ENCODE results near the gene LIPG.

LIPG gene

DNA sequence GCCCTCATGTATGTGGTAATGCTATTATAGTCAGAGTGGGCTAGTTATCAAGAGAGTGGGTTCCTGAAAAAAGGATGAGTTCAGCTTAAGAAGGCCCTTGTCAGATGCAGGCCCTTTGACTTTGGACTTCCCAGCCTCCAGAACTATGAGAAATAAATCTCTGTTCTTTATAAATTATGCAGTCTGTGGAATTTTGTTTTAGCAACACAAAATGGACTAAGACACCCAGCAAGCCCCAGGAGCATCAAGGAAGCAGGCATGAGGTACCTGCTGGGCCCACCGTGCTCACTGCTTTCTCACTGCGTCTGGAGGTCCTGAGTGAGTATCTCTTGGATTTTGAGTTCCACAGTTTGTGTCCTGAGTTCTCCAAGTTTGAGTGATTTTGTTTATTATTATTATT is 35.9 kb upstream of the LIPG start:
- H3K4me2 ChIP-seq (ENCODE audit: insufficient read depth, low read length, poor library complexity, severe bottlenecking): no peak overlapping the region
- no peak overlapping the region for H4K8ac ChIP-seq (ENCODE audit: low read depth, low read length)
- H3K4ac ChIP-seq (ENCODE audit: low read length): no peak overlapping the region
- H3K23ac ChIP-seq (ENCODE audit: low read depth, low read length, poor library complexity): no peak overlapping the region
- no peak overlapping the region for H2BK5ac ChIP-seq (ENCODE audit: low read length)
- no CpG with 5 or more reads among the region's 2 CpGs for WGBS, 2 donors (ENCODE audit: extremely low coverage in 2 of 2, insufficient read length in 2 of 2, insufficient replicate concordance in 1 of 2)
- H2BK12ac ChIP-seq (ENCODE audit: low read length): no peak overlapping the region
- H3K4me3 ChIP-seq (ENCODE audit: low read length in 2 of 2): no peak overlapping the region
- no peak overlapping the region for H3K27ac ChIP-seq (replicated peaks; ENCODE audit: low read length)
- H2BK120ac ChIP-seq (ENCODE audit: low read depth, low read length): no peak overlapping the region
- no peak overlapping the region for H4K91ac ChIP-seq (ENCODE audit: low read depth, low read length, poor library complexity)
- H3K27me3 ChIP-seq (ENCODE audit: control insufficient read depth in 3 of 3, insufficient read depth in 3 of 3, low read depth in 1 of 3, low read length in 3 of 3): no peaks in the 10 kb centered on the region
- H2BK15ac ChIP-seq (ENCODE audit: low read length): no peak overlapping the region
- no peak overlapping the region for H3K18ac ChIP-seq (ENCODE audit: low read length)
- no peak overlapping the region for H3K9ac ChIP-seq (ENCODE audit: low read depth, low read length, poor library complexity)
- peaks cover 0 to 1% of the 10 kb centered on the region in 2 donors for H3K36me3 ChIP-seq (replicated peaks in 1 of 2; ENCODE audit: control insufficient read depth in 2 of 2, insufficient read depth in 2 of 2, low read length in 2 of 2)
- H2AFZ ChIP-seq (ENCODE audit: low read length): no peak overlapping the region
- no peaks in the 10 kb centered on the region for H3K79me1 ChIP-seq (ENCODE audit: low read depth, low read length)
- no peak overlapping the region for H2AK5ac ChIP-seq (ENCODE audit: low read depth, low read length)
- H3K14ac ChIP-seq (ENCODE audit: low read length): no peak overlapping the region
- no peak for DNase-seq (ENCODE audit: low spot score)
- H3K9me3 ChIP-seq (replicated peaks in 1 of 2; ENCODE audit: control insufficient read depth in 2 of 2, insufficient read depth in 1 of 2, low read depth in 1 of 2, low read length in 2 of 2): no peaks in the 10 kb centered on the region
- H3K4me1 ChIP-seq (ENCODE audit: control insufficient read depth in 2 of 2, insufficient read depth in 1 of 2, low read depth in 1 of 2, low read length in 2 of 2): peaks cover 13 to 22% of the 10 kb centered on the region in 2 donors

DNA sequence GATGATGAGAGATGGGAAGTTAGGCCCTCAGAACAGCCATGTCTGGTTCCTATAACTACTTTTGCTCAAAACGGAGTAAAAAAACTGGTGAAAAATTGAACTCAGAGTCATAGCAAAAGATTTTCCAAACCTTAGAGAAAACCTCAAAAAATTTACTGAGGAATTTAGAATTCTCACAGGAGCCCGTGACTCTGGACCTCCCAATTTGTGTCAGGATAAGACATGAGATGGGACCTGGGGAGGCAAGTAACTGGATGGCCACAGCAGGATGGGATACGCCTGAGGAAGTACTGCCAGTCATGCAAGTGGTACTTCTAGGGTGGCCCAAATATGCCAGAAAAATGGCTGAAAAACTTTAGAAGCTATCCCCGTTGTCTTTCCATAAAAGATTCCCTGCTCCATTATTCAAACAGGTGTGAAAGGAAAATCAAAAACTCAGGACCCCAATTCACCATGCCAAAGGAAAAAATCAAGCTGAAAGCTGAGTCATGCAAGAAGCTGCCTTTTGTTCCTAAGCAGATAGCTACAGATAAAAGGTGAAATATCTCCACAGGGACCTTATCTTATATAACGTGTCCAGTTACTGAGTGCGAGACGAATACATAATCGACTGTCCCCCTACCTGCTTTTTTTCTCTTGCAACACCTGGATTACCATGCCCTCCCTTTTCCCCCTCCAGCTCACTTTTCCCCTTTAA is 34.1 kb upstream of the LIPG start:
- H3K9ac ChIP-seq (ENCODE audit: low read depth, low read length, poor library complexity): no peak overlapping the region
- H3K4ac ChIP-seq (ENCODE audit: low read length): no peak overlapping the region
- no peak overlapping the region for H3K27ac ChIP-seq (replicated peaks; ENCODE audit: low read length)
- DNase-seq (ENCODE audit: low spot score): no peak
- H3K27me3 ChIP-seq (ENCODE audit: control insufficient read depth in 3 of 3, insufficient read depth in 3 of 3, low read depth in 1 of 3, low read length in 3 of 3): no peaks in the 10 kb centered on the region
- H3K36me3 ChIP-seq (replicated peaks in 1 of 2; ENCODE audit: control insufficient read depth in 2 of 2, insufficient read depth in 2 of 2, low read length in 2 of 2): peaks cover 0 to 1% of the 10 kb centered on the region in 2 donors
- H3K18ac ChIP-seq (ENCODE audit: low read length): no peak overlapping the region
- H3K4me1 ChIP-seq (ENCODE audit: control insufficient read depth in 2 of 2, insufficient read depth in 1 of 2, low read depth in 1 of 2, low read length in 2 of 2): peaks cover 7 to 20% of the 10 kb centered on the region in 2 donors
- H2AFZ ChIP-seq (ENCODE audit: low read length): no peak overlapping the region
- H2BK12ac ChIP-seq (ENCODE audit: low read length): no peak overlapping the region
- H2AK5ac ChIP-seq (ENCODE audit: low read depth, low read length): no peak overlapping the region
- no CpG with 5 or more reads among the region's 8 CpGs for WGBS, 2 donors (ENCODE audit: extremely low coverage in 2 of 2, insufficient read length in 2 of 2, insufficient replicate concordance in 1 of 2)
- no peaks in the 10 kb centered on the region for H3K9me3 ChIP-seq (replicated peaks in 1 of 2; ENCODE audit: control insufficient read depth in 2 of 2, insufficient read depth in 1 of 2, low read depth in 1 of 2, low read length in 2 of 2)
- no peak overlapping the region for H3K14ac ChIP-seq (ENCODE audit: low read length)
- no peak overlapping the region for H3K23ac ChIP-seq (ENCODE audit: low read depth, low read length, poor library complexity)
- no peak overlapping the region for H2BK5ac ChIP-seq (ENCODE audit: low read length)
- H4K91ac ChIP-seq (ENCODE audit: low read depth, low read length, poor library complexity): no peak overlapping the region
- no peak overlapping the region for H3K4me3 ChIP-seq (ENCODE audit: low read length in 2 of 2)
- H2BK15ac ChIP-seq (ENCODE audit: low read length): no peak overlapping the region
- no peak overlapping the region for H3K4me2 ChIP-seq (ENCODE audit: insufficient read depth, low read length, poor library complexity, severe bottlenecking)
- H4K8ac ChIP-seq (ENCODE audit: low read depth, low read length): no peak overlapping the region
- no peak overlapping the region for H2BK120ac ChIP-seq (ENCODE audit: low read depth, low read length)
- H3K79me1 ChIP-seq (ENCODE audit: low read depth, low read length): no peaks in the 10 kb centered on the region

GRCh38 chr18:49529596-49529995 is 32.3 kb upstream of the LIPG start:
- no peak overlapping the region for H3K4ac ChIP-seq (ENCODE audit: low read length)
- H3K18ac ChIP-seq (ENCODE audit: low read length): no peak overlapping the region
- H4K91ac ChIP-seq (ENCODE audit: low read depth, low read length, poor library complexity): no peak overlapping the region
- H3K27me3 ChIP-seq (ENCODE audit: control insufficient read depth in 3 of 3, insufficient read depth in 3 of 3, low read depth in 1 of 3, low read length in 3 of 3): no peaks in the 10 kb centered on the region
- no peak overlapping the region for H2BK12ac ChIP-seq (ENCODE audit: low read length)
- H3K4me3 ChIP-seq (ENCODE audit: low read length in 2 of 2): no peak overlapping the region
- DNase-seq (ENCODE audit: low spot score): no peak
- H2AK5ac ChIP-seq (ENCODE audit: low read depth, low read length): no peak overlapping the region
- H3K4me2 ChIP-seq (ENCODE audit: insufficient read depth, low read length, poor library complexity, severe bottlenecking): no peak overlapping the region
- H3K23ac ChIP-seq (ENCODE audit: low read depth, low read length, poor library complexity): no peak overlapping the region
- no peak overlapping the region for H2BK15ac ChIP-seq (ENCODE audit: low read length)
- no peak overlapping the region for H3K27ac ChIP-seq (replicated peaks; ENCODE audit: low read length)
- peaks cover 3 to 15% of the 10 kb centered on the region in 2 donors for H3K4me1 ChIP-seq (ENCODE audit: control insufficient read depth in 2 of 2, insufficient read depth in 1 of 2, low read depth in 1 of 2, low read length in 2 of 2)
- no peaks in the 10 kb centered on the region for H3K36me3 ChIP-seq (replicated peaks in 1 of 2; ENCODE audit: control insufficient read depth in 2 of 2, insufficient read depth in 2 of 2, low read length in 2 of 2)
- WGBS, 2 donors (ENCODE audit: extremely low coverage in 2 of 2, insufficient read length in 2 of 2, insufficient replicate concordance in 1 of 2): no CpG with 5 or more reads among the region's 3 CpGs
- peaks cover 0 to 2% of the 10 kb centered on the region in 2 donors for H3K9me3 ChIP-seq (replicated peaks in 1 of 2; ENCODE audit: control insufficient read depth in 2 of 2, insufficient read depth in 1 of 2, low read depth in 1 of 2, low read length in 2 of 2)
- no peak overlapping the region for H2BK120ac ChIP-seq (ENCODE audit: low read depth, low read length)
- H3K9ac ChIP-seq (ENCODE audit: low read depth, low read length, poor library complexity): no peak overlapping the region
- H3K14ac ChIP-seq (ENCODE audit: low read length): no peak overlapping the region
- no peak overlapping the region for H2AFZ ChIP-seq (ENCODE audit: low read length)
- no peaks in the 10 kb centered on the region for H3K79me1 ChIP-seq (ENCODE audit: low read depth, low read length)
- H2BK5ac ChIP-seq (ENCODE audit: low read length): no peak overlapping the region
- H4K8ac ChIP-seq (ENCODE audit: low read depth, low read length): no peak overlapping the region

DNA sequence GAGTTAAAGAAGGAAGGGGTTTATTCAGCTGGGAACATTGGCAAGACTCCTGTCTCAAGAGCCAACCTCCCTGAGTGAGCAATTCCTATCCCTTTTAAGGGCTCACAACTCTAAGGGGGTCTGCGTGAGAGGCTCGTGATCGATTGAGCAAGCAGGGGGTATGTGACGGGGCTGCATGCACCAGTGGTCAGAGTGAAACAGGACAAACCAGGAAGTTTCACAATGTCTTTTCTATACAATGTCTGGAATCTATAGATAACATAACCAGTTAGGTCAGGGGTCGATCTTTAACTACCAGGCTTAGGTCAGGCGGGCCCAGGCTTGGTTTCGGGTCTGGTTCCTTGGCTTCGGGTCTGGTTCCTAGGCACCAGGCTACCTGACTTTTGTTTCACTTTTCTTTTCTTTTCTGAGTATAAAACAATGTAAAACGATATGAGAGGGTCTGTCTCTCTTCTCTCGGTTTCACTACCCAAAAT is 30.1 kb upstream of the LIPG start:
- H4K8ac ChIP-seq (ENCODE audit: low read depth, low read length): no peak overlapping the region

More for the DNA sequence above, 30.1 kb upstream of the LIPG start:
- no peak for DNase-seq (ENCODE audit: low spot score)
- no peak overlapping the region for H2BK5ac ChIP-seq (ENCODE audit: low read length)
- H3K27ac ChIP-seq (replicated peaks; ENCODE audit: low read length): no peak overlapping the region
- H2BK12ac ChIP-seq (ENCODE audit: low read length): no peak overlapping the region
- no peak overlapping the region for H2AK5ac ChIP-seq (ENCODE audit: low read depth, low read length)
- no peak overlapping the region for H2AFZ ChIP-seq (ENCODE audit: low read length)
- peaks cover 1 to 9% of the 10 kb centered on the region in 2 donors for H3K9me3 ChIP-seq (replicated peaks in 1 of 2; ENCODE audit: control insufficient read depth in 2 of 2, insufficient read depth in 1 of 2, low read depth in 1 of 2, low read length in 2 of 2)
- peaks cover 2 to 14% of the 10 kb centered on the region in 2 donors for H3K4me1 ChIP-seq (ENCODE audit: control insufficient read depth in 2 of 2, insufficient read depth in 1 of 2, low read depth in 1 of 2, low read length in 2 of 2)
- H3K79me1 ChIP-seq (ENCODE audit: low read depth, low read length): no peaks in the 10 kb centered on the region
- H3K4me3 ChIP-seq (ENCODE audit: low read length in 2 of 2): no peak overlapping the region
- no peak overlapping the region for H3K4me2 ChIP-seq (ENCODE audit: insufficient read depth, low read length, poor library complexity, severe bottlenecking)
- no peaks in the 10 kb centered on the region for H3K27me3 ChIP-seq (ENCODE audit: control insufficient read depth in 3 of 3, insufficient read depth in 3 of 3, low read depth in 1 of 3, low read length in 3 of 3)
- no peak overlapping the region for H2BK120ac ChIP-seq (ENCODE audit: low read depth, low read length)
- no CpG with 5 or more reads among the region's 10 CpGs for WGBS, 2 donors (ENCODE audit: extremely low coverage in 2 of 2, insufficient read length in 2 of 2, insufficient replicate concordance in 1 of 2)
- no peaks in the 10 kb centered on the region for H3K36me3 ChIP-seq (replicated peaks in 1 of 2; ENCODE audit: control insufficient read depth in 2 of 2, insufficient read depth in 2 of 2, low read length in 2 of 2)
- H3K23ac ChIP-seq (ENCODE audit: low read depth, low read length, poor library complexity): no peak overlapping the region
- no peak overlapping the region for H3K4ac ChIP-seq (ENCODE audit: low read length)
- no peak overlapping the region for H3K18ac ChIP-seq (ENCODE audit: low read length)
- no peak overlapping the region for H2BK15ac ChIP-seq (ENCODE audit: low read length)
- H3K14ac ChIP-seq (ENCODE audit: low read length): no peak overlapping the region
- no peak overlapping the region for H3K9ac ChIP-seq (ENCODE audit: low read depth, low read length, poor library complexity)
- no peak overlapping the region for H4K91ac ChIP-seq (ENCODE audit: low read depth, low read length, poor library complexity)

Measured in neuronal stem cell (in vitro differentiated cells).